Transverse colon (tissue), 4 donors: ENCODE data around the gene MRPL28.

ENCODE experiments used
- CTCF ChIP-seq, 5 experiments: fragments of 200-600 bp in 3 of 5; fragments of 450-650 bp in 2 of 5; sonication (generic) in 3 of 5; IDR thresholded peaks; 1 replicate in 2 of 5; 2 replicates in 3 of 5; pipeline ENCODE4 v1.5.1; 2016 to 2017; ENCODE audit warnings: antibody characterized with exemption in 5 of 5, inconsistent platforms in 3 of 5, mild to moderate bottlenecking in 2 of 5, moderate library complexity in 1 of 5
- POLR2AphosphoS5 ChIP-seq, 3 donors: sonication (generic); formaldehyde crosslinking; IDR thresholded peaks; one replicate each; pipeline ENCODE4 v1.6.1; 2016; ENCODE audit warnings: antibody characterized with exemption in 3 of 3

GRCh38 chr16:349211-349610, 21.1 kb downstream of the MRPL28 start:
- TF ChIP-seq CTCF (IDR thresholded peaks at IDR 0.05) (no peak), POLR2AphosphoS5 (IDR thresholded peaks at IDR 0.05) (no peak)
